Ovary (tissue), 3 donors: ENCODE measurements around the gene DNM1.
"Not testable (repeated sequence)": the region's sequence is repeated elsewhere in the genome, so short reads cannot be mapped to it uniquely, and the experiment has no call there.

Experiments used
- CTCF ChIP-seq, 3 donors: fragments of 450-650 bp in 2 of 3; fragments of 200-600 bp in 1 of 3; IDR thresholded peaks; one replicate each; pipeline versions ENCODE4 v1.5.1 to v1.8.0; 2016 to 2022; ENCODE audit warnings: antibody characterized with exemption in 3 of 3, mild to moderate bottlenecking in 1 of 3
- EP300 ChIP-seq: sonication (generic); formaldehyde crosslinking; IDR thresholded peaks from one replicate; pipeline ENCODE4 v1.6.1; 2017; ENCODE audit warnings: antibody characterized with exemption
- POLR2A ChIP-seq: fragments of 450-650 bp; IDR thresholded peaks from one replicate; pipeline ENCODE4 v1.6.1; 2017; ENCODE audit warnings: antibody characterized with exemption, mild to moderate bottlenecking, moderate library complexity
- donor health status: DM: no; HTN: no; CAD: no.

DNA sequence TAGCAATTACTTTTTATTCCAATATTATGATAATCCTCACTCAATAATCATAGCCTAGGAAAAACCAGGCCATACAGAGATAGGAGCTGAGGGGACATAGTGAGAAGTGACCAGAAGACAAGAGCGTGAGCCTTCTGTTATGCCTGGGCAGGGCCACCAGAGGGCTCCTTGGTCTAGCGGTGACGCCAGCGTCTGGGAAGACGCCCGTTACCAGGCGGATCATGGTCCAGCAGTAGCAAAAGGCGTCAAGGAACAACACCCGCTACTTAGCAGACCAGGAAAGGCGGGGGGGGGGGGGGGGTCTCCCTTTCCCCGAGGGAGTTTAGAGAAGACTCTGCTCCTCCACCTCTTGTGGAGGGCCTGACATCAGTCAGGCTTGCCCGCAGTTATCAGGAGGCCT, 21.7 kb upstream of the DNM1 start:
- TF ChIP-seq CTCF (IDR thresholded peaks at IDR 0.05); POLR2A; EP300: not testable (repeated sequence)
